ENCODE data around the gene KRTAP10-7.

GRCh38 chr21:44579833-44580144 lies 20.6 kb upstream of the KRTAP10-7 start:
- TF ChIP-seq CTCF (IDR thresholded peaks at IDR 0.05), result no peak
- no peak for TF ChIP-seq EZH2 (IDR thresholded peaks at IDR 0.05)
- no peak for TF ChIP-seq EZH2phosphoT487 (IDR thresholded peaks at IDR 0.05)
